ENCODE data around the gene KRT38. TPM values are rescaled to one million over a fixed set of nuclear protein-coding genes. Genes with fewer than 3 reads are reported as not detected.

The KRT38 gene
- total and polyA plus RNA-seq, 4 donors = not detected

DNA sequence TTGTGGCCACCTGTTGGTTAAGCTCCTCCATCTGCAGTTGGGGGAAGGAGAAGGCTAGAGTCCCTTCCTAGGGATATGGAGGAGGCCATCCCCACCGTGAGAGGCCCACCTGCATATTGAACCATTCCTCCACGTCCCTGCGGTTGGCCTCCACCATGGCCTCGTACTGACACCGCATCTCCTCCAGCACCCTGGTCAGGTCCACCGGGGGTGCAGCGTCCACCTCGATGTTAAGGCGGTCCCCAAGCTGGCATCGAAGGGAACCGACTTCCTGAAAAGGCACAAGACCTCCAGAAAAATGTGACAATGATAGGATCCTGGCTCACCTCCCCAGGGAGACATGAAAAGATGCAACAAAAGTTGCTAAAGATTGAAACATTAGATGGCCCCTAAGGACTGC, 23.4 kb upstream of the KRT38 start:
- TF ChIP-seq HNF4A (conservative IDR thresholded peaks at IDR 0.05) (no peak), REST (IDR thresholded peaks at IDR 0.05) (no peak), TAF1 (conservative IDR thresholded peaks at IDR 0.05) (no peak), EGR1 (IDR thresholded peaks at IDR 0.05; ENCODE audit: low read depth in 2 of 2) (no peak), RXRA (IDR thresholded peaks at IDR 0.05) (no peak), JUND (IDR thresholded peaks at IDR 0.05) (no peak), YY1 (IDR thresholded peaks at IDR 0.05) (no peak), ATF3 (IDR thresholded peaks at IDR 0.05) (no peak), FOXA2 (IDR thresholded peaks at IDR 0.05) (no peak), HNF4G (IDR thresholded peaks at IDR 0.05) (no peak), RAD21 (IDR thresholded peaks at IDR 0.05) (no peak), GABPA (IDR thresholded peaks at IDR 0.05 in 1 of 2, conservative IDR thresholded peaks at IDR 0.05 in 1 of 2) (no peak), FOXA1 (IDR thresholded peaks at IDR 0.05) (no peak), SP1 (IDR thresholded peaks at IDR 0.05) (no peak), NR2F2 (IDR thresholded peaks at IDR 0.05) (no peak)
- TF ChIP-seq, protein P1, sequence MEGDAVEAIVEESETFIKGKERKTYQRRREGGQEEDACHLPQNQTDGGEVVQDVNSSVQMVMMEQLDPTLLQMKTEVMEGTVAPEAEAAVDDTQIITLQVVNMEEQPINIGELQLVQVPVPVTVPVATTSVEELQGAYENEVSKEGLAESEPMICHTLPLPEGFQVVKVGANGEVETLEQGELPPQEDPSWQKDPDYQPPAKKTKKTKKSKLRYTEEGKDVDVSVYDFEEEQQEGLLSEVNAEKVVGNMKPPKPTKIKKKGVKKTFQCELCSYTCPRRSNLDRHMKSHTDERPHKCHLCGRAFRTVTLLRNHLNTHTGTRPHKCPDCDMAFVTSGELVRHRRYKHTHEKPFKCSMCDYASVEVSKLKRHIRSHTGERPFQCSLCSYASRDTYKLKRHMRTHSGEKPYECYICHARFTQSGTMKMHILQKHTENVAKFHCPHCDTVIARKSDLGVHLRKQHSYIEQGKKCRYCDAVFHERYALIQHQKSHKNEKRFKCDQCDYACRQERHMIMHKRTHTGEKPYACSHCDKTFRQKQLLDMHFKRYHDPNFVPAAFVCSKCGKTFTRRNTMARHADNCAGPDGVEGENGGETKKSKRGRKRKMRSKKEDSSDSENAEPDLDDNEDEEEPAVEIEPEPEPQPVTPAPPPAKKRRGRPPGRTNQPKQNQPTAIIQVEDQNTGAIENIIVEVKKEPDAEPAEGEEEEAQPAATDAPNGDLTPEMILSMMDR (IDR thresholded peaks at IDR 0.05; ENCODE audit: low read depth, low read length, missing input control) = no peak
- TF ChIP-seq, protein P2, sequence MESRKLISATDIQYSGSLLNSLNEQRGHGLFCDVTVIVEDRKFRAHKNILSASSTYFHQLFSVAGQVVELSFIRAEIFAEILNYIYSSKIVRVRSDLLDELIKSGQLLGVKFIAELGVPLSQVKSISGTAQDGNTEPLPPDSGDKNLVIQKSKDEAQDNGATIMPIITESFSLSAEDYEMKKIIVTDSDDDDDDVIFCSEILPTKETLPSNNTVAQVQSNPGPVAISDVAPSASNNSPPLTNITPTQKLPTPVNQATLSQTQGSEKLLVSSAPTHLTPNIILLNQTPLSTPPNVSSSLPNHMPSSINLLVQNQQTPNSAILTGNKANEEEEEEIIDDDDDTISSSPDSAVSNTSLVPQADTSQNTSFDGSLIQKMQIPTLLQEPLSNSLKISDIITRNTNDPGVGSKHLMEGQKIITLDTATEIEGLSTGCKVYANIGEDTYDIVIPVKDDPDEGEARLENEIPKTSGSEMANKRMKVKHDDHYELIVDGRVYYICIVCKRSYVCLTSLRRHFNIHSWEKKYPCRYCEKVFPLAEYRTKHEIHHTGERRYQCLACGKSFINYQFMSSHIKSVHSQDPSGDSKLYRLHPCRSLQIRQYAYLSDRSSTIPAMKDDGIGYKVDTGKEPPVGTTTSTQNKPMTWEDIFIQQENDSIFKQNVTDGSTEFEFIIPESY (IDR thresholded peaks at IDR 0.05) = no peak
- TF ChIP-seq, protein P3, sequence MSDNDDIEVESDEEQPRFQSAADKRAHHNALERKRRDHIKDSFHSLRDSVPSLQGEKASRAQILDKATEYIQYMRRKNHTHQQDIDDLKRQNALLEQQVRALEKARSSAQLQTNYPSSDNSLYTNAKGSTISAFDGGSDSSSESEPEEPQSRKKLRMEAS (IDR thresholded peaks at IDR 0.05) = no peak
- no peak for DNase-seq (ENCODE audit: low spot score)
- WGBS = 92% methylated on average over 11 of the region's 11 CpGs
- H3K4me3 ChIP-seq (ENCODE audit: low read depth in 1 of 3, low read length in 3 of 3) = no peak overlapping the region
- H3K27ac ChIP-seq (ENCODE audit: low read depth in 1 of 2, low read length in 2 of 2) = no peak overlapping the region
- no peak overlapping the region for H3K9ac ChIP-seq (ENCODE audit: low read depth in 1 of 2, low read length in 2 of 2)
- no peaks in the 10 kb centered on the region for H3K27me3 ChIP-seq (ENCODE audit: control insufficient read depth in 4 of 4, insufficient read depth in 4 of 4, low read length in 3 of 4)
- H3K4me1 ChIP-seq (ENCODE audit: control insufficient read depth in 4 of 4, insufficient read depth in 4 of 4, low read length in 3 of 4) = no peaks in the 10 kb centered on the region
- no peaks in the 10 kb centered on the region for H3K36me3 ChIP-seq (ENCODE audit: control insufficient read depth in 4 of 4, insufficient read depth in 3 of 4, low read depth in 1 of 4, low read length in 3 of 4)
- no peaks in the 10 kb centered on the region for H3K9me3 ChIP-seq (ENCODE audit: control insufficient read depth in 4 of 4, low read length in 3 of 4)
